ENCODE data around the gene KYNU.
"Not testable (repeated sequence)": the region's sequence is repeated elsewhere in the genome, so short reads cannot be mapped to it uniquely, and the experiment has no call there.

KYNU gene

GRCh38 chr2:142872882-142873724, 4.4 kb upstream of the KYNU start:
- no peak for DNase-seq

GRCh38 chr2:142873831-142874287, 3.6 kb upstream of the KYNU start:
- DNase-seq = no peak

GRCh38 chr2:142874293-142874814, 3.1 kb upstream of the KYNU start:
- no peak for DNase-seq

- DNase-seq = no peak
Observed at GRCh38 chr2:142875010-142875409, 2.5 kb upstream of the KYNU start.

GRCh38 chr2:142875652-142876051, 1.8 kb upstream of the KYNU start:
- DNase-seq = no peak

GRCh38 chr2:142876423-142876822, 1.0 kb upstream of the KYNU start:
- no peak for DNase-seq

- no peak for DNase-seq
Observed at GRCh38 chr2:142878031-142878678, 691 bp downstream of the KYNU start.

GRCh38 chr2:142879151-142879550, 1.7 kb downstream of the KYNU start:
- no peak for DNase-seq

- DNase-seq = no peak
Observed at GRCh38 chr2:142880279-142880678, 2.8 kb downstream of the KYNU start.

- no peak for DNase-seq
Observed at GRCh38 chr2:142881619-142882018, 4.2 kb downstream of the KYNU start.

- DNase-seq = not testable (repeated sequence)
Observed at GRCh38 chr2:142882500-142882899, 5.0 kb downstream of the KYNU start.

GRCh38 chr2:142883526-142883925, 6.1 kb downstream of the KYNU start:
- no peak for DNase-seq

- no peak for DNase-seq
Observed at GRCh38 chr2:142885543-142885942, 8.1 kb downstream of the KYNU start.

- DNase-seq = no peak
Observed at GRCh38 chr2:142892715-142893114, 15.3 kb downstream of the KYNU start.

- DNase-seq = no peak
Observed at GRCh38 chr2:142893241-142893640, 15.8 kb downstream of the KYNU start.

- DNase-seq = no peak
Observed at GRCh38 chr2:142897807-142898206, 20.3 kb downstream of the KYNU start.

- not testable (repeated sequence) for DNase-seq
Observed at GRCh38 chr2:142900327-142900726, 22.9 kb downstream of the KYNU start.

- DNase-seq = no peak
Observed at GRCh38 chr2:142901780-142902179, 24.3 kb downstream of the KYNU start.

GRCh38 chr2:142903726-142904125, 26.3 kb downstream of the KYNU start:
- not testable (repeated sequence) for DNase-seq

- no peak for DNase-seq
Observed at GRCh38 chr2:142907653-142908052, 30.2 kb downstream of the KYNU start.

- DNase-seq = no peak
Observed at GRCh38 chr2:142914507-142915313, 37.2 kb downstream of the KYNU start.

- no peak for DNase-seq
Observed at GRCh38 chr2:142915502-142915901, 38.0 kb downstream of the KYNU start.

- DNase-seq = no peak
Observed at GRCh38 chr2:142918624-142919023, 41.2 kb downstream of the KYNU start.
